HG02884 (cell line): ENCODE measurements around the gene FAM43B.

ENCODE experiments used
- ATAC-seq: cut with Tn5 transposase; IDR thresholded peaks from one replicate; pipeline ENCODE4 v1.9.1; 2021; ENCODE audit warnings: mild to moderate bottlenecking, moderate library complexity; ENCODE audit not compliant: unreplicated experiment

Gene FAM43B

DNA sequence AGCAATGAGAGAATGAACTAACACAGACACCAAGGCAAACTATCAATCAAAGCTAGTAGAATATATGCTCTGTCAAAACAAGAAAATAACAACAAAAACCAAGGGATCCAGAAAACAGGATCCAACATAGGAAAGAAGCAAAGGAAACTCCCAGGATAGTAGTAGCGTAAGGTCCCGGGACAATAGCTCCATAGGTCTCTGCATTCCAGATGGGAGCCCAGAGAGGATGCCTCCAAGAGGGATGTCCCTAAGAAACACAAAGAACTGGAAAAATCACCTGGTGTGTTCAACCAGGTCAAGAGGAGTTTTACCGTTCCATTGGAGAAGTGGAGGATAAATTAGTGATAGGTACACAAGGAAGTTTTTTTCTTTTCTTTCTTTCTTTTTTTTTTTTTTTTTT lies 5.7 kb upstream of the FAM43B start:
- no peak for ATAC-seq

DNA sequence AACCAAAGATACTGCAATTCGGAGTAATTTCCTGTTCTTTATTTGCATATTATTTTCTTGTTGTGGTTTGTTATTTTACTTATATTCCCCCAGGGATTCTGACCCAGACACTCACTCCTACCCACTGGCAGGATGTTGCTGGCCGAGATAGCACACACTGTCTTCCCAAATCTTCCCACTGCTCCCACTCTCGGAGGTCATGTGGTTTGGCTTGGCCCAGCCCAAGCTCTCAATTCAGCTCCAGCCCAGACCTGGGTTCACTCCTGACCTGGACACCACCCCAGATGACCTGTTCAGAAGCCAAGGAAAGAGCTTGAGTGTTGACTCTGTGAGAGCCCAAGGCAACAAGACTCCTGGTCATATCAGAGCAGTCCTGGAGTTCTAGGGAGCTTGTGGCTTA lies 1.2 kb upstream of the FAM43B start:
- ATAC-seq, result no peak

DNA sequence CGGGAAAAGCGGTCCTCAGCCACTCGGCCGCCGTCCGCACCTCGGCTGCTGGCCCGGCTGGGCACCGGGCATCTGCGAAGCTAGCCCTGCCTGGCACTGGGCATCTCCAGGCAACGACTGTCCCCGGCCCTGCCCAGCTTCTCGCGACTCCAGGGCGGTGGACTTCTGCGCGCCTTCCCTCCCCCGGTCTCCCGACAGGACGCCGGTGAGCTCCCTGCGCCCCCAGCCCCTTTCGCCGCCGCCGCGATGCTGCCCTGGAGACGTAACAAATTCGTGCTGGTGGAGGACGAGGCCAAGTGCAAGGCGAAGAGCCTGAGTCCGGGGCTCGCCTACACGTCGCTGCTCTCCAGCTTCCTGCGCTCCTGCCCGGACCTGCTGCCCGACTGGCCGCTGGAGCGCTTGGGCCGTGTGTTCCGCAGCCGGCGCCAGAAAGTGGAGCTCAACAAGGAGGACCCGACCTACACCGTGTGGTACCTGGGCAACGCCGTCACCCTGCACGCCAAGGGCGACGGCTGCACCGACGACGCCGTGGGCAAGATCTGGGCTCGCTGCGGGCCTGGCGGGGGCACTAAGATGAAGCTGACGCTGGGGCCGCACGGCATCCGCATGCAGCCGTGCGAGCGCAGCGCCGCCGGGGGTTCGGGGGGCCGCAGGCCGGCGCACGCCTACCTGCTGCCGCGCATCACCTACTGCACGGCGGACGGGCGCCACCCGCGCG lies 514 bp downstream of the FAM43B start:
- ATAC-seq, result no peak

DNA sequence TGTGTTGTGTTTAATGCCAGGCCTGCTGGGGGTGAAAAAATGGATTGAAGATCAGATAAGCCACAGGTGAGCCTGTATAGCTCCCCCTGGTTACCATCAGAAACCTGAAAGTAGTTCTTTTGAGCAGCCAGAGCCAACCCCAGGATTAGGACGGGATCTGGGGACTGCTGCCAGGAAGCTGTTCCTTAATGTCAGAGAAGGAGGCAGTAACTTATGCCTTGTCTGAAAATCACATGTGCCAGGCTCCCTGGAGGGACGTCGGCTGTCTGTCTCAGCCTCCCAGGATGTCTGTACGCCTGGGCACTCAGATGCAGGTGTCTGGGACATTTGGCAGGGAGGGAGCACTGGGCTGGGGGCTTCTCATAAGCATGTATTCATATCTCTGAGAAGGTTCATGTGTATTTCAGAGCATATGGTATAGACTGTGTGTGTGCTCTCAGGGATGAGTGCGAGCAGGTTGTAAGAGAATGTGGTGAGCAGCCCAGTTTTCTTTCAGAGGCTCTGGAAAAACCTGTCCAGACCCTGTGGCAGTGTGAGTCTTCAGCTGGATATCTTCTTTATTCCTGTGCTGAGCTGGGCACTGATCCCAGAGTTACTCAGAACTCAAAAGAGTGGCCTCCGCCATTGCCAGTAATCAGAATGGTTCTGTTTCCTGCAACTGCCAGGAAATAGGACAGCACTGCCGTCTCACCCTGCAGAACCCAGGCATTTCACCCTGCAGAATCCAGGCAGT lies 2.8 kb downstream of the FAM43B start:
- ATAC-seq, result no peak

DNA sequence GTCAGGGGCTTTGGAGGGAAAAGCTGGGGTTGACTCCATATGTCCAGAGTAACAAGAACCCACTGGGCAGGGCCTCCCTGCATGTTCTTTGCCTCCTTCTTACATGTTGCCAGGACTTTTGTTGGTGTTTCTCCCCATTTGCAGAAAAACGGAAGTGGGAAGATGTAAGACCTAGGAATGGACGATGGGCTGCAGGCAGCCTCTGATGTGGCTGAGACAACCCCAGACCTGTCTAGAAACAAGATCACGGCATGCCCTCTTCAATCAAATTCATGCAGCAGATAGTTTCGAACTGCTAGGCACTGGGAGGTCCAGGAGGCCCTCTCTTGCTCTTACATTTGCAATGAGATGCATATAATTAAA lies 3.4 kb downstream of the FAM43B start:
- ATAC-seq, result no peak

DNA sequence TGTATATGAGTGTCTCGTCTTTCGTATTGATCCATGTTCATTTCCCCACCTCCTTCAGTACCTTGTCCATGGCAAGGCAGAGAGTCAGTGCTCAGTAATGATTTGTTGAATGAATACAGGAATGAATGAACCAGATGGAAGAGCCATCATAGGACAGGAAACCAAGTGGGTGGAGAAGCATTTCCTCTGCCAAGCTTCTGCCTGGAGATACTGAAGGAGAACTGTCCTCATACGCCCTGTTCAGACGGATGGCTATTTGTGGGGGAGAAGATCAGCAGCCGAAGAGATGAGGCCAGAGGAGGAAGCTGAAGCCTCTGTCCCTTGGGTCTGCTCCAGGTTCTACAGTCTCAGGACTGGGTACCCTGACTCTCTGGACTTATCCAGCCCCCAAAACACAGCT lies 5.8 kb downstream of the FAM43B start:
- no peak for ATAC-seq

DNA sequence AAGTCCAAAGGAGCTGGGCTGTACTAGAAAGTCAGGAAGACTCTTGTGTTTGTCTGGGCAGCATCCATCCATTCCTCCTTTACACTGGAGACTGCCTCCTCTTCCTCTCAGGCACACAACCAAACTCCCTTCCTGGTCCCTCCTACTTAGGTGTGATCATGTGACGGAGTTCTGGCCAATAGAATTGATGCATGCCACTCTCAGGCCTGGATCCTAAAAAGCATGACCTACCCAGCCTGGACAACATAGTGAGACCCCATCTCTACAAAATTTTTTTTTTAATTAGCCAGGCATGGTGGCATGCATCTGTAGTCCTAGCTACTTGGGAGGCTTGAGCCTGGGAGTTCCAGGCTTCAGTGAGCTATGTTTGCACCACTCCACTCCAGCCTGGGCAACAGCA lies 8.6 kb downstream of the FAM43B start:
- no peak for ATAC-seq

DNA sequence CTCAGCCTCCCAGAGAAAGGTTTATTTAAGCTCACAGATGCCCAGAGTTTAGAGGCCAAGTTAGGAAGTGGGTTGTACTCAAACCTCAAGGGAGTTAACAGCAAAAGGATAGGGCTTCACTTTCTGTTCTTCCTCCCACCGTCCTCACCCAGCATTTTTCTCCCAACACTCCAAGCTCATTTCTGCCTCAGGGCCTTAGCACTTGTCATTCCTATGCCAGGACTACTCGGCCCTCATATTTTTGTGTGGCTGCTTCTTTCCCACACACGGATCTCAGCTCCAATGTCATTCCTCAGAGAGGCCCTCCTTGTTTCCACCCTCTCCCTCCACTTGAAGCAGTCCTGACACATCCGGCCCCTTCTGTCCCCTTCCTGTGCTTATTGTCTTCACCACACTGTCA lies 12.9 kb downstream of the FAM43B start:
- ATAC-seq, result no peak

DNA sequence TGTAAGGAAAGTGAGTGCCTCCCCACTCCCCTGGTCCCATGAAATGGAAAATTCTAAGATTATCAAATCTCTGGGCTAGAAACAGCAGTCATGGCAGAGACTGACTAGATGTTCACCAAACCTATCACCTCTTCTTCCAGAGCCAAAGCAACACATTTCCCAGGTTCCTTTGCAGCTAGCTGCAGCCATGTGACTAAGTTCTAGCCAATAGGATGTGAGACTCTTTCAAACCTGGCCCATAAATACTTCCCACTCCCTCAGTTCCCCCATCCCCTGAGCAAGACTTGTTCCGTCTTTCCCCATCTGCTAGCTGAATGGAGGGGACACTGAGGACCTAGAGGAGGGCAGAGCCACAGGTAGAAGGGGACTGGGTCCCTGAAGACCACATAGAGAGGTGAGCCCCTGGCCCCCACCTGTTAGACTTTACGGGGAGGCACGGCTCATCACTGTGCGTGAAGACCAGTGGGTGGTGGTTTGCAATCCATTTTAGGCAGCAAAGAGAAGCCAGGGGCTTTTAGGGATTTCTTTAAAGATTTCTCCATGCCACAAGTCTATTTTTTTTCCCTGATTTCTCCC lies 17.2 kb downstream of the FAM43B start:
- ATAC-seq, result no peak

DNA sequence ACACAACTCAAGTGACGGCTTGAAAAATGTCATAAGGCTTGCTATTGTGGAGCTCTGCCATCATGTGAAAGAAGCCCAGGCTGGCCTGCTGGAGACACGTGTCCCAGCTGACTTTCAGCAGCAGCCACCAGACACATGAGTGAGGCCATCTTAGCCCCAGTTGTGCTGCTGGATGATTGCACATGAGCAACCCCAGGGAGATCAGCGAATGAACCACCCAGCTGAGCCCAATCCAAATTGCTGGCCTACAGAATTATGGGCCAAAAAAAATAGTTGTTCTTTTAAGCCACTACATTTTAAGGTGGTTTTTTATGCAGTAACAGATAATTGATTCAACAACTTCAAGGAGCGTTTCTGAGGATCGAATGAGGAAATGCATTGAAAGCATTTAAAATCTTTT lies 19.1 kb downstream of the FAM43B start:
- no peak for ATAC-seq

DNA sequence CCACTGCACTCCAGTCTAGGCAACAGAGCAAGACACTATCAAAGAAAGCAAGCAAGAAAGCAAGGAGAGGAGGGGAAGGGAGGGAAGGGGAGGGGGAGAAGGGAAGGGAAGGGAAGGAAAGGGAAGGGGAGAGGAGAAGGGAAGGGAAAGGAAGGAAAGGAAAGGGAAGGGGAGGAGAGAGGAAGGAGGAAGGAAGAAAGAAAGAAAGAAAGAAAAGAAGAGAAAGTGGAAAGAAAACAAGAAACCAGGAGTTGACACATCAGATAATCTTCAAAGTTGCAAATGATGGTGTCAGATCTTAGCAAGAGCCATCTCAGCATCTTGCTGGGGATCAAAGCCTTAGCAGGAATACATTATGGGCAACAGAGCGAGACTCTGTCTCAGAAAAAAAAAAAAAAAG lies 21.6 kb downstream of the FAM43B start:
- no peak for ATAC-seq

DNA sequence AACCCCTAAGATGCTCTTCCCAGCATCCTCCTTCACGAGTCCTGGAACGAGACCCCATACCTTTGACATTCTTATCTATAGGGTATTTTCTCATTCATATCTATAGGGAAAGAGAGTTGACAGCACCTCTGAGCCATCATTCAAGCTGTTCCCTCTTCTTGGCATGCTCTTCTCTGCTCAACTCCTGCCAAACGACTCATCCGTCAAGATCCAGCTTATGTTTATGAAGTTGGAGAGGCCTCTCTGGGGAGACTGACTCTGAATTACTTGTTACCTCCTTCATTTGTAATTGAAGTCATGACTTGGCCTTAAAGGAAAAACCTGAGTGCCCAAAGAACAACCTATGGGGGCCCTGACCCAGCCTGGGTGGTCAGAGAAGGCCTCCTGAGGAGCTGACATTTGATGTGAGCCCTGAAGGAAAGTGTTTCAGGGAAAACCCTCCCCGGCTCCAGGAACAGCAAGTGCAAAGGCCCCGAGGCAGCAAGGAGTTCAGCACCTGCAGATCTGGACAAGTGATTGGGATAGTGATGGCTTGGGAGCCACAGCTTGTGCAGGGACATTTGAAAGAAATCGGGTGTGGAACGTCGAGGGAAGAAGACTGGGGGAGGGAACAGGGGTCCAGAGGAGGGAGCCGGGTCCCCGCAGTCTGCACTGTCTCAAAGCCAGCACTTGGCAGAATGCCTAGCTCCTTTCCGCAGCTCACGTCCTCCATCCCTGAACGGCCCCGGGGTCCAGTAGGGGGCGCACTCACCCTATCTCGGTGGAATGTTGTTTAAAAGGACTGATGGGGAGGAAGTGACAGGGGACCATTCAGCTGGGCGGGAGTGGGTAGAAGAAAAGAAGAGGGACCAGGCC lies 22.5 kb downstream of the FAM43B start:
- no peak for ATAC-seq

DNA sequence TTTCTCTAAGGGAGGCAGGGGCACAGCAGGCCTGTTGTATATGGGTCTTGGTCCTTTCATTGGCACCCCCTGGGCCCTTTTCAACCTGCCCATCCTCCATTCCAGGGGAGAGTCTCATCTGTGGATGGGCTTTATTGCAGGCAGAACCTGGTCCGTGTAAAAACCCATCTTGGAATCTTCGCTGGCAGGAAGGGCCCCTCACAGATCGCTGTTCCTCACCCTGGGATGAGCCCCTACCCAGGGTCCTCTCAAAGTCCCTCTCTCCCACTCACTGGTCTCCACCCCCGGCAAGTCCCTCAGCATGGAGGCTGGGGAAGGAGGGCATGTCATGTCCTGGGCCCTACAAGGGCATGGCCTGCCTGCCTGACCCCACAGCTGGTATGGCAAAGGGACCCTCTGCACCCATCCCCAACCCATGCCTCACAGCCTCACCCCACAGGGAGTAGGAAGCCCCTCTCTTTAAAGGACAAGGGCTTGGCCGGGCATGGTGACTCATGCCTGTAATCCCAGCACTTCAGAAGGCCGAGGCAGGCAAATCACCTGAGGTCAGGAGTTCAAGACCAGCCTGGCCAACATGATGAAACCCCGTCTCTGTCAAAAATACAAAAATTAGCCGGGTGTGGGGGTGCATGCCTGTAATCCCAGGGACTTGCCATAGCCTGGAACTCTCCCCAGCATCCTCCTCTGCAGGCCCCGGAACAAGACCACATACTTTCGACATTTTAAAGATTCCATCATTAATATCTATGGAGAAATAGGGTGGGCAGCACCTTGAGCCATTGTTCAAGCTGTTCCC lies 23.4 kb downstream of the FAM43B start:
- ATAC-seq, result no peak

DNA sequence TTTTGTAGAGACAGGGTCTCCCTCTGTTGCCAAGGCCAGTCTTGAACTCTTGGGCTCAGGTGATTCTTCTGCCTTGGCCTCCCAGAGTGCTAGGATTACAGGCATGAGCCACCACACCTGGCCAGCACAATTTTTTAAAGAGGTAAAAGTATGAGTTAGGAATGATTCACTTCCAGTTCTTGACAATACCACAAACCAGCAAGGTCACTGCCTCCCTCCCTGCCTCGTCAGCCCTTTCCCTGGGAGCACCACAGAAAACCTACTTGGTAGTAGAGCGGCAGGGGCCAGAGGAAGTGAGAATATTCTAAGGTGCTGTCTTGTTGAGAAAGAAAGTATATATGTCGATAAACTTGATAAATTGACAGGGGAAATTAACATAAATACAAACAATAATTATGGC lies 25.7 kb downstream of the FAM43B start:
- ATAC-seq, result no peak

DNA sequence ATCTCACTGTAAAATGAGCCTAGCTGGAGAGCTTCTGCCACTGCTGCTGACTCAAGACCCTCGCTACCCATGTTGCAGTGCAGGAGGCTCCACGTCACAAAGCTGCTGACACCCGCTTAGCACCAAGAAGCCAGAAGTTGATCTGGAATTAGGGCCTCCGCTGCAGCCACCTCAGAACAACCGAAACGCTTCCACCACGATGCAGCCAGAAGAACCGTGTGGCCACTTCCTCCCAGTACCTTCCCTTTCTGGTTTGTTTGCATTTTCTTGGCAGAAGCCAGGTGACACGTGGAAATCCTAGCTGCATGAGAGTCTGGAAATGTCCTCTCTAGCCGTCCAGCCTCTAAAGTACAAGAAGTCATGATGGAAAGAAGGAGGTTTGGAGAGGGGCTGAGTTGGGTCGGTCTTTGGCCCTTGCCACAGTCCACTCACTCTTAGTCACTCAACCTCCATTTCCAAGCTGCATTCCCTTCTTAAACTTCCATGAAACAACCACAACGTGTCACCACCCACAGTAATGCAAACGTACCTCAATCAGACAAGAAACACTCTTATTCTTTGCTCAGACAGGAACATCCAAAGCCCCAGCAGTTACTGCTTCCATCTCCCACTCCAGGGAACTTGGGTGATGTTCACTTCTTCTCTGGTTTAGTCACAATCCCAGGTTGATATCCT lies 26.5 kb downstream of the FAM43B start:
- ATAC-seq, result no peak

DNA sequence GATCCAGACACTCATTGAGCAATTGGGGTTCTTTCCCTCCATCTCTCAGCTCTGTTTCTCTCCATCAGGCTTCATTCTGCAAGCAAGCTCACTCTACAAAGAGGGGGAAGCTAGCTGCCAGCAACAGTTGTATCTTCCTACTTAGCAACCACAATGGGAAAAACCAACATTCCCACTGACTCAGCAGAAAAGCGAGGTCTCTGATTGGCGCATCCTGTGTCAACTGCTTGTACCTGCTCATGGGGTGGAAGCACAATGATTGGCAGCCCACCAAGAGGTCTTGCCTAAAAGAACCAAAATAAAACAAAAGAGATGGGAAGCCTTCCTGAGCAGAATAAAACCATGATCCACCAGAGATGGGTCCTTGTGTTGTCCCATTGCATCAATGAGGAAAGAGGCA lies 32.5 kb downstream of the FAM43B start:
- ATAC-seq, result no peak

DNA sequence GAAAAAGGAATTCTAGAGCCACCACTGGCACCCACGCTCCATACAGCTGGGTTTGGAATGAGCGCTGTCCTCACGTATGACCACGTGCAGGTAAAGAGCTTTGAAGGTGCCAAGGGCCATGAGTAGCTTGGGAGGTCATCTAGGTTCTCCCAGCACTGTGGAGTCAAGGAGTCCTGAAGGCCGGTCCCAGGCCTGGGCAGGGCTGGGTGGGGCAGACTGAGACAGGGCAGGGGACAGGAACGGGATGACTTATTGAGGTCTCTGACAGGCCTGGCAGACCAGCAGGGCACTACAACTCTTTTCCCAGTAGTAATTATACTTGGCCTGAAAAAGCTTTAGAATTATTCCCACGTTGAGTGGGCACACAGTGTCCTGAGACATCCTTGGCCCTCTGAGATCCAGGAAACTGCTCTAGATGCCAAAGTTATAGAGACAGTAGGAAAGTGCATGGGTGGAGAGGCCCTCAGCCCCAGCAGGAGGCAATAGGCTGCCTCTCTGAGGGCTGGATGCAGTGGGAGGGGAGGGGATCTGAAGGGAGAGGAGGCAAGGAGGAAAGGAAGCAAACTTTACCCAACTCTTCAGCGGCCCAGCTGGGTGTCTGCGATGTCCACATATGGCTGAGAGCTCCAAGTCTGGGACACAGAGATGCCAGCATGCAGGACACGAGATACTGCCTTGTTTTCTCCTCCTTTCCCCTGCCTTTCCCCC lies 34.7 kb downstream of the FAM43B start:
- ATAC-seq, result no peak

DNA sequence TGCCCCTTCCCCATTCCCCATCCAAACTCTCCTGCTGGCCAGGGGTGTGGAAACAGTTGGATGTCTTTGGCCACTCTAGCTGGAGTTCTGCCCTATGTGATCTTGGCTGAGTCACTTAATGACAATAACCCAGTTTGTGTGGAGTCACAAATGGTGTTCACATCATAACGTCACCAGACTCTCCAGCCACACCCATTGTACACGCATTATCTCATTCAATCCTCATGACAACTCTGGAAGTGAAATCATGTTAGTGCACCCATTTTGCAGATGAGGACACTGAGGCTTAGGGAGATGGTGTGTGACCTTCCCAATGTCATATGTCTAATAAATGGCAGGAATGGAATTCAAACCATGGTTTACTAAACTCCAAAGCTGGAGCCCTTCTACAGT lies 35.3 kb downstream of the FAM43B start:
- ATAC-seq, result no peak

DNA sequence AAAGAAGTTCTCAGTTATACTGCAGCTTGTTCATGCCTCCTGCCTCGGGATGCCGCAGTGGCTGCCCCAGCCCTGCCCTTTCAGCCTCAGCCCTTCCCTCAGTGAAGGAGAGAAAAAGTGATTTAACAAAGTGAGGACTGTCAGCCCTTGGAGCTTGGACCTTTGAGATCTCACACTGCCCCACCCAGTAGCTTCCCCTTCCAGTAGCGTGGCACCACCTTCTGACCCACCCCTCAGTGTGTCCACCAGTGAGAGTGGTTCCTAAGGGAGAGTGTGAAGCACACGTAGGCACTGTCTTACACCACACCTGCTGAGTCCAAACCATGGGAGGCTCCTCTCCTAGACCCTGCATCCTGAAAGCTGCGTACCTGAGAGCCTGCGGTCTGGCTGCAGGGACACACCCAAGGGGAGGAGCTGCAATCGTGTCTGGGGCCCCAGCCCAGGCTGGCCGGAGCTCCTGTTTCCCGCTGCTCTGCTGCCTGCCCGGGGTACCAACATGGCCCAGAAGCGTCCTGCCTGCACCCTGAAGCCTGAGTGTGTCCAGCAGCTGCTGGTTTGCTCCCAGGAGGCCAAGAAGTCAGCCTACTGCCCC lies 36.4 kb downstream of the FAM43B start, which contains the start of gene CDA:
CDA (plus strand) TSS at position 464 of the 592 bp plus-strand sequence; CDS start at position 497, 33 bp downstream.
- no peak for ATAC-seq
